ENCODE measurements around the gene LLGL2.
A peak's percentile ranks its signal among the peaks of the same experiment; 100 is the strongest.

Gene LLGL2

GRCh38 chr17:75514299-75514918, 11.1 kb upstream of the LLGL2 start:
- no peak overlapping the region for H3K27ac ChIP-seq (replicated peaks)
- H3K4me3 ChIP-seq (replicated peaks; ENCODE audit: insufficient read depth, low read length), result no peak overlapping the region
- no peak for TF ChIP-seq REST (IDR thresholded peaks at IDR 0.05; ENCODE audit: insufficient replicate concordance, low read depth)
- TF ChIP-seq CTCF (IDR thresholded peaks at IDR 0.05; ENCODE audit: insufficient read depth, low read length), result no peak
- no peak for TF ChIP-seq GABPA (IDR thresholded peaks at IDR 0.05; ENCODE audit: low read depth)
- TF ChIP-seq POLR2AphosphoS5 (IDR thresholded peaks at IDR 0.05; ENCODE audit: low read depth), result no peak
- no peak for TF ChIP-seq SPI1 (IDR thresholded peaks at IDR 0.05; ENCODE audit: borderline replicate concordance, low read depth)
- no peak for DNase-seq (ENCODE audit: low read depth in 1 of 2, low spot score in 1 of 2)
- H3K27me3 ChIP-seq (ENCODE audit: insufficient read depth, poor library complexity, severe bottlenecking), result peaks cover 12% of the 10 kb centered on the region

GRCh38 chr17:75514919-75515495, 10.5 kb upstream of the LLGL2 start:
- peaks cover 12% of the 10 kb centered on the region for H3K27me3 ChIP-seq (ENCODE audit: insufficient read depth, poor library complexity, severe bottlenecking)
- peak overlapping the region; percentile 88 for H3K4me3 ChIP-seq (replicated peaks; ENCODE audit: insufficient read depth, low read length)
- no peak overlapping the region for H3K27ac ChIP-seq (replicated peaks)
- DNase-seq (ENCODE audit: low read depth in 1 of 2, low spot score in 1 of 2), result no peak
- TF ChIP-seq REST (IDR thresholded peaks at IDR 0.05; ENCODE audit: insufficient replicate concordance, low read depth) (no peak), GABPA (IDR thresholded peaks at IDR 0.05; ENCODE audit: low read depth) (no peak), CTCF (IDR thresholded peaks at IDR 0.05; ENCODE audit: insufficient read depth, low read length) (no peak), SPI1 (IDR thresholded peaks at IDR 0.05; ENCODE audit: borderline replicate concordance, low read depth) (no peak), POLR2AphosphoS5 (IDR thresholded peaks at IDR 0.05; ENCODE audit: low read depth) (no peak)

- no peak within 1 kb of the TSS for H3K27ac ChIP-seq (replicated peaks)
- peak; percentile 95 for TF ChIP-seq REST (IDR thresholded peaks at IDR 0.05; ENCODE audit: insufficient replicate concordance, low read depth)
- TF ChIP-seq GABPA (IDR thresholded peaks at IDR 0.05; ENCODE audit: low read depth), result no peak
- TF ChIP-seq POLR2AphosphoS5 (IDR thresholded peaks at IDR 0.05; ENCODE audit: low read depth), result no peak
- TF ChIP-seq CTCF (IDR thresholded peaks at IDR 0.05; ENCODE audit: insufficient read depth, low read length), result peak; percentile 72
- TF ChIP-seq SPI1 (IDR thresholded peaks at IDR 0.05; ENCODE audit: borderline replicate concordance, low read depth), result no peak
- H3K4me3 ChIP-seq (replicated peaks; ENCODE audit: insufficient read depth, low read length), result peak within 1 kb of the TSS; percentile 88
- peaks cover 12% of the 10 kb centered on the region for H3K27me3 ChIP-seq (ENCODE audit: insufficient read depth, poor library complexity, severe bottlenecking)
- peak; percentile 61 for DNase-seq (ENCODE audit: low read depth in 1 of 2, low spot score in 1 of 2)
These were observed 9.8 kb upstream of the LLGL2 start, which contains the start of gene CASKIN2 for GRCh38 chr17:75515496-75516254. Gene CASKIN2, minus strand, starts transcription at chr17:75515537. Its CDS starts 1,733 bp downstream, at chr17:75513804.
